ENCODE measurements around the gene LCP2.
A peak's percentile ranks its signal among the peaks of the same experiment; 100 is the strongest.

LCP2 gene

GRCh38 chr5:170232786-170233185 lies 64.8 kb downstream of the LCP2 start, which contains the start of gene C5orf58:
C5orf58 (plus strand) TSS chr5:170232985; CDS start chr5:170234977, 1,992 bp downstream.
- Histone ChIP-seq H3K36me3 (ENCODE audit: control insufficient read depth in 1 of 2, insufficient read depth in 2 of 2, low read depth in 1 of 2, low read length in 2 of 2) (no peaks in the 10 kb centered on the region), H2BK12ac (ENCODE audit: low read length in 2 of 2) (no peak within 1 kb of the TSS), H3K27me3 (ENCODE audit: control insufficient read depth in 1 of 2, insufficient read depth in 1 of 2, low read length in 2 of 2) (peaks cover 9 to 12% of the 10 kb centered on the region in 2 experiments), H3K9me3 (ENCODE audit: control insufficient read depth, low read length) (no peaks in the 10 kb centered on the region), H4K8ac (ENCODE audit: low read length) (no peak within 1 kb of the TSS), H3K23ac (ENCODE audit: low read length in 2 of 2) (no peak within 1 kb of the TSS), H3K9ac (ENCODE audit: low read length) (no peak within 1 kb of the TSS), H2AFZ (ENCODE audit: low read depth, low read length) (no peak within 1 kb of the TSS), H2BK5ac (ENCODE audit: low read depth, low read length, poor library complexity, severe bottlenecking) (no peak within 1 kb of the TSS), H3K27ac (ENCODE audit: low read length, poor library complexity, severe bottlenecking) (no peak within 1 kb of the TSS), H2BK15ac (ENCODE audit: low read depth, poor library complexity, severe bottlenecking) (no peak within 1 kb of the TSS), H3K4me1 (ENCODE audit: control insufficient read depth, insufficient read depth, low read depth, low read length) (no peaks in the 10 kb centered on the region), H3K14ac (ENCODE audit: low read length in 2 of 2) (peak within 1 kb of the TSS in 1 of 2 experiments; percentile 44), H4K91ac (ENCODE audit: low read length) (no peak within 1 kb of the TSS), H3K4me3 (ENCODE audit: insufficient read depth in 1 of 2, low read depth in 1 of 2, low read length in 2 of 2) (no peak within 1 kb of the TSS), H2BK120ac (ENCODE audit: low read depth, low read length) (no peak within 1 kb of the TSS), H3K4me2 (ENCODE audit: low read length, poor library complexity, severe bottlenecking) (no peak within 1 kb of the TSS), H3K79me1 (replicated peaks; ENCODE audit: low read length, poor library complexity, severe bottlenecking) (no peaks in the 10 kb centered on the region), H2AK5ac (ENCODE audit: low read length, severe bottlenecking) (no peak within 1 kb of the TSS), H3K18ac (ENCODE audit: low read depth in 1 of 2, low read length in 2 of 2) (no peak within 1 kb of the TSS), H3K4ac (ENCODE audit: low read depth in 1 of 2, low read length in 2 of 2) (no peak within 1 kb of the TSS)
- DNase-seq = no peak
- WGBS = 96% methylated on average over 27 of the region's 27 CpGs

- Histone ChIP-seq H3K4me3 (ENCODE audit: insufficient read depth in 1 of 2, low read depth in 1 of 2, low read length in 2 of 2) (no peak overlapping the region), H3K9me3 (ENCODE audit: control insufficient read depth, low read length) (no peaks in the 10 kb centered on the region), H4K91ac (ENCODE audit: low read length) (no peak overlapping the region), H2BK15ac (ENCODE audit: low read depth, poor library complexity, severe bottlenecking) (no peak overlapping the region), H3K79me1 (replicated peaks; ENCODE audit: low read length, poor library complexity, severe bottlenecking) (no peaks in the 10 kb centered on the region), H2AFZ (ENCODE audit: low read depth, low read length) (no peak overlapping the region), H3K27me3 (ENCODE audit: control insufficient read depth in 1 of 2, insufficient read depth in 1 of 2, low read length in 2 of 2) (no peaks in the 10 kb centered on the region), H3K23ac (ENCODE audit: low read length in 2 of 2) (no peak overlapping the region), H2BK12ac (ENCODE audit: low read length in 2 of 2) (no peak overlapping the region), H3K4ac (ENCODE audit: low read depth in 1 of 2, low read length in 2 of 2) (no peak overlapping the region), H2BK120ac (ENCODE audit: low read depth, low read length) (no peak overlapping the region), H3K18ac (ENCODE audit: low read depth in 1 of 2, low read length in 2 of 2) (no peak overlapping the region), H3K9ac (ENCODE audit: low read length) (no peak overlapping the region), H3K36me3 (ENCODE audit: control insufficient read depth in 1 of 2, insufficient read depth in 2 of 2, low read depth in 1 of 2, low read length in 2 of 2) (no peaks in the 10 kb centered on the region), H4K8ac (ENCODE audit: low read length) (no peak overlapping the region), H2AK5ac (ENCODE audit: low read length, severe bottlenecking) (no peak overlapping the region), H3K4me1 (ENCODE audit: control insufficient read depth, insufficient read depth, low read depth, low read length) (no peaks in the 10 kb centered on the region), H3K14ac (ENCODE audit: low read length in 2 of 2) (no peak overlapping the region), H3K27ac (ENCODE audit: low read length, poor library complexity, severe bottlenecking) (no peak overlapping the region), H2BK5ac (ENCODE audit: low read depth, low read length, poor library complexity, severe bottlenecking) (no peak overlapping the region), H3K4me2 (ENCODE audit: low read length, poor library complexity, severe bottlenecking) (no peak overlapping the region)
- no peak for DNase-seq
- 96% methylated on average over 4 of the region's 6 CpGs for WGBS
Measured at GRCh38 chr5:170228762-170229435, 68.7 kb downstream of the LCP2 start.

GRCh38 chr5:170226661-170227060 lies 70.9 kb downstream of the LCP2 start:
- Histone ChIP-seq H2BK15ac (ENCODE audit: low read depth, poor library complexity, severe bottlenecking) (no peak overlapping the region), H3K18ac (ENCODE audit: low read depth in 1 of 2, low read length in 2 of 2) (no peak overlapping the region), H3K14ac (ENCODE audit: low read length in 2 of 2) (no peak overlapping the region), H3K9ac (ENCODE audit: low read length) (no peak overlapping the region), H3K27ac (ENCODE audit: low read length, poor library complexity, severe bottlenecking) (no peak overlapping the region), H4K91ac (ENCODE audit: low read length) (no peak overlapping the region), H3K4me3 (ENCODE audit: insufficient read depth in 1 of 2, low read depth in 1 of 2, low read length in 2 of 2) (no peak overlapping the region), H3K4me2 (ENCODE audit: low read length, poor library complexity, severe bottlenecking) (no peak overlapping the region), H2BK5ac (ENCODE audit: low read depth, low read length, poor library complexity, severe bottlenecking) (no peak overlapping the region), H2AK5ac (ENCODE audit: low read length, severe bottlenecking) (no peak overlapping the region), H3K4ac (ENCODE audit: low read depth in 1 of 2, low read length in 2 of 2) (no peak overlapping the region), H3K36me3 (ENCODE audit: control insufficient read depth in 1 of 2, insufficient read depth in 2 of 2, low read depth in 1 of 2, low read length in 2 of 2) (no peaks in the 10 kb centered on the region), H3K23ac (ENCODE audit: low read length in 2 of 2) (no peak overlapping the region), H2BK12ac (ENCODE audit: low read length in 2 of 2) (no peak overlapping the region), H2AFZ (ENCODE audit: low read depth, low read length) (no peak overlapping the region), H3K27me3 (ENCODE audit: control insufficient read depth in 1 of 2, insufficient read depth in 1 of 2, low read length in 2 of 2) (no peaks in the 10 kb centered on the region), H2BK120ac (ENCODE audit: low read depth, low read length) (no peak overlapping the region), H3K79me1 (replicated peaks; ENCODE audit: low read length, poor library complexity, severe bottlenecking) (no peaks in the 10 kb centered on the region), H4K8ac (ENCODE audit: low read length) (no peak overlapping the region), H3K4me1 (ENCODE audit: control insufficient read depth, insufficient read depth, low read depth, low read length) (no peaks in the 10 kb centered on the region), H3K9me3 (ENCODE audit: control insufficient read depth, low read length) (no peaks in the 10 kb centered on the region)
- 91% methylated on average over 2 of the region's 2 CpGs for WGBS
- DNase-seq = no peak

GRCh38 chr5:170226129-170226615 lies 71.4 kb downstream of the LCP2 start:
- Histone ChIP-seq H4K8ac (ENCODE audit: low read length) (no peak overlapping the region), H2BK12ac (ENCODE audit: low read length in 2 of 2) (no peak overlapping the region), H3K18ac (ENCODE audit: low read depth in 1 of 2, low read length in 2 of 2) (no peak overlapping the region), H4K91ac (ENCODE audit: low read length) (no peak overlapping the region), H2AFZ (ENCODE audit: low read depth, low read length) (no peak overlapping the region), H3K14ac (ENCODE audit: low read length in 2 of 2) (no peak overlapping the region), H2BK15ac (ENCODE audit: low read depth, poor library complexity, severe bottlenecking) (no peak overlapping the region), H3K9me3 (ENCODE audit: control insufficient read depth, low read length) (no peaks in the 10 kb centered on the region), H3K9ac (ENCODE audit: low read length) (no peak overlapping the region), H3K36me3 (ENCODE audit: control insufficient read depth in 1 of 2, insufficient read depth in 2 of 2, low read depth in 1 of 2, low read length in 2 of 2) (no peaks in the 10 kb centered on the region), H2BK5ac (ENCODE audit: low read depth, low read length, poor library complexity, severe bottlenecking) (no peak overlapping the region), H3K27ac (ENCODE audit: low read length, poor library complexity, severe bottlenecking) (no peak overlapping the region), H3K4ac (ENCODE audit: low read depth in 1 of 2, low read length in 2 of 2) (no peak overlapping the region), H3K4me3 (ENCODE audit: insufficient read depth in 1 of 2, low read depth in 1 of 2, low read length in 2 of 2) (no peak overlapping the region), H2AK5ac (ENCODE audit: low read length, severe bottlenecking) (no peak overlapping the region), H3K27me3 (ENCODE audit: control insufficient read depth in 1 of 2, insufficient read depth in 1 of 2, low read length in 2 of 2) (no peaks in the 10 kb centered on the region), H3K79me1 (replicated peaks; ENCODE audit: low read length, poor library complexity, severe bottlenecking) (no peaks in the 10 kb centered on the region), H3K4me2 (ENCODE audit: low read length, poor library complexity, severe bottlenecking) (no peak overlapping the region), H3K23ac (ENCODE audit: low read length in 2 of 2) (no peak overlapping the region), H3K4me1 (ENCODE audit: control insufficient read depth, insufficient read depth, low read depth, low read length) (no peaks in the 10 kb centered on the region), H2BK120ac (ENCODE audit: low read depth, low read length) (no peak overlapping the region)
- no peak for DNase-seq
- WGBS = 97% methylated on average over 7 of the region's 9 CpGs

Measured in mesenchymal stem cell (in vitro differentiated cells and primary cell).